IPS DF 6.9 (cell line): Measurements from ENCODE around the gene IL17RE.
A peak's percentile ranks its signal among the peaks of the same experiment; 100 is the strongest.

Source experiments
- DNase-seq: peaks from one replicate; pipeline ENCODE4 v3.0.0-alpha.2; 2013; ENCODE audit warnings: low read depth, low spot score
- H3K27ac ChIP-seq: one replicate; pipeline ENCODE4 v1.5.1; 2013; ENCODE audit warnings: low read length, control low read depth
- H3K27me3 ChIP-seq: 2 replicates; pipeline ENCODE4 v1.6.1; 2013; ENCODE audit warnings: mild to moderate bottlenecking, low read length; ENCODE audit not compliant: control insufficient read depth, insufficient read depth
- H3K36me3 ChIP-seq: 2 replicates; pipeline ENCODE4 v1.6.1; 2013; ENCODE audit warnings: low read length; ENCODE audit not compliant: control insufficient read depth, insufficient read depth
- H3K4me1 ChIP-seq: 2 replicates; pipeline ENCODE4 v1.6.1; 2013; ENCODE audit warnings: low read length; ENCODE audit not compliant: control insufficient read depth, insufficient read depth
- H3K4me3 ChIP-seq: 2 replicates; pipeline ENCODE4 v1.5.1; 2013; ENCODE audit warnings: mild to moderate bottlenecking, low read length
- H3K9me3 ChIP-seq: 2 replicates; pipeline ENCODE4 v1.6.1; 2013; ENCODE audit warnings: low read length, inconsistent platforms; ENCODE audit not compliant: control insufficient read depth, insufficient read depth
- WGBS: extraction: QIAGEN DNeasy Blood & Tissue Kit; methylation state at CpG from one replicate; pipeline ENCODE4 v1.1.7; 2013; ENCODE audit warnings: mixed read lengths, missing lambda C conversion rate; ENCODE audit not compliant: insufficient read length, insufficient coverage; 5-methylcytosine and 5-hydroxymethylcytosine counted together

IL17RE gene

GRCh38 chr3:9916346-9916733 is 13.7 kb downstream of the IL17RE start:
- no peak overlapping the region for H3K4me3 ChIP-seq
- no peak overlapping the region for H3K27ac ChIP-seq
- H3K27me3 ChIP-seq = no peaks in the 10 kb centered on the region
- peaks cover 8% of the 10 kb centered on the region for H3K4me1 ChIP-seq
- DNase-seq = no peak
- no peaks in the 10 kb centered on the region; the same call in 1 of the 2 replicates for H3K36me3 ChIP-seq
- WGBS = no CpG with 5 or more reads among the region's 7 CpGs
- H3K9me3 ChIP-seq = no peaks in the 10 kb centered on the region

GRCh38 chr3:9916734-9917680 is 14.4 kb downstream of the IL17RE start, which contains the start of gene IL17RC:
Gene IL17RC (plus strand): TSS chr3:9917098. CDS start chr3:9917316, 218 bp downstream.
- no peak for DNase-seq
- Histone ChIP-seq H3K27me3 (no peaks in the 10 kb centered on the region), H3K27ac (no peak within 1 kb of the TSS), H3K9me3 (no peaks in the 10 kb centered on the region), H3K36me3 (no peaks in the 10 kb centered on the region; the same call in 1 of the 2 replicates), H3K4me1 (peaks cover 8% of the 10 kb centered on the region), H3K4me3 (peak within 1 kb of the TSS; percentile 75; the same call in 1 of the 2 replicates)
- WGBS = no CpG with 5 or more reads among the region's 19 CpGs

DNA sequence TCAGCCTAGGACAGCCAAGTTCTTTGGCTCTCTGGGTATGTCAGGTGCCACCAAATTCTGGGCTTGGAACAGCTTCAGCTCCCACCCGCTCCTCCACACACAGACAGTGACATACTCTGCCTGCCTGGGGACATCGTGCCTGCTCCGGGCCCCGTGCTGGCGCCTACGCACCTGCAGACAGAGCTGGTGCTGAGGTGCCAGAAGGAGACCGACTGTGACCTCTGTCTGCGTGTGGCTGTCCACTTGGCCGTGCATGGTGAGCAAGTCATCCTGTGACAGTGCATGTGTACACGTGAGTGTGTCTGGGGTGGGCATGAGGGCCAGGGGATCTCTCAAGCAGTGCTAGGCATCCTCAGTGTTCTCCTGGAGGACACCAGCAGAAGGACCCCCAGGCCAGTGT is 15.2 kb downstream of the IL17RE start:
- no peaks in the 10 kb centered on the region for H3K27me3 ChIP-seq
- H3K4me1 ChIP-seq = peaks cover 8% of the 10 kb centered on the region
- DNase-seq = no peak
- H3K4me3 ChIP-seq = no peak overlapping the region
- no CpG with 5 or more reads among the region's 10 CpGs for WGBS
- H3K27ac ChIP-seq = no peak overlapping the region
- no peaks in the 10 kb centered on the region for H3K9me3 ChIP-seq
- H3K36me3 ChIP-seq = no peaks in the 10 kb centered on the region; the same call in 1 of the 2 replicates

DNA sequence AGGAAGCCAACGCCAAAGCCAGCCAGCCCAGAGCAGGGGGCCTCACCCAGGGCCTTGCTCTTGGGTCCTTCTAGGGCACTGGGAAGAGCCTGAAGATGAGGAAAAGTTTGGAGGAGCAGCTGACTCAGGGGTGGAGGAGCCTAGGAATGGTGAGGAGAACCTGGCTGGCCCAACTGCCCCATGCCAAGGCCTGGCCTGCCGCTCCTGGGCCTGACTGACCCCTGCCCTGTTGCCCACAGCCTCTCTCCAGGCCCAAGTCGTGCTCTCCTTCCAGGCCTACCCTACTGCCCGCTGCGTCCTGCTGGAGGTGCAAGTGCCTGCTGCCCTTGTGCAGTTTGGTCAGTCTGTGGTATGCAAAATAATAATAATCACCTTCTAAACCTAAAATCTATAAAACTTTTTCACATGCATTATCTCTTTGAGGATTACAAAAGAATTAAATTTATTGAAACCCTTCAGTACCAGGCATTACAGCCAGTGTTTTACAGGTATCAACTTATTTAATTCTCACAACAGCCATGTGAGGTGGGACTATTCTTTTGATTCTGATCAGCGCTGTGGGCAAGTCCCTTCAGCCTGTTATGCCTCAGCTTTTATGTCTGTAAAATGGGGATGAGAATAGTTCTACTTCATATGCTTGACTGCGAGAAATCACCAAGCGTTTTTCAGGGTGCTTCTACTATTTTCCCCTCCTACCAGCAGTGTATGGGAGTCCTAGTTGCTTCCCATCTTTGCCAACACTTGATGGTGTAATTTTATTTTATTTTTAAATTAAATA is 15.8 kb downstream of the IL17RE start:
- no peak overlapping the region for H3K27ac ChIP-seq
- no peaks in the 10 kb centered on the region for H3K27me3 ChIP-seq
- no CpG with 5 or more reads among the region's 8 CpGs for WGBS
- no peak overlapping the region for H3K4me3 ChIP-seq
- H3K36me3 ChIP-seq = no peaks in the 10 kb centered on the region; the same call in 1 of the 2 replicates
- DNase-seq = no peak
- peaks cover 8% of the 10 kb centered on the region for H3K4me1 ChIP-seq
- H3K9me3 ChIP-seq = no peaks in the 10 kb centered on the region

- Histone ChIP-seq H3K4me1 (no peaks in the 10 kb centered on the region), H3K4me3 (no peak overlapping the region), H3K36me3 (no peaks in the 10 kb centered on the region), H3K27ac (no peak overlapping the region), H3K9me3 (no peaks in the 10 kb centered on the region), H3K27me3 (no peaks in the 10 kb centered on the region)
- WGBS = no CpG with 5 or more reads among the region's 23 CpGs
- DNase-seq = no peak
Measured at GRCh38 chr3:9928158-9928557, 25.5 kb downstream of the IL17RE start.

DNA sequence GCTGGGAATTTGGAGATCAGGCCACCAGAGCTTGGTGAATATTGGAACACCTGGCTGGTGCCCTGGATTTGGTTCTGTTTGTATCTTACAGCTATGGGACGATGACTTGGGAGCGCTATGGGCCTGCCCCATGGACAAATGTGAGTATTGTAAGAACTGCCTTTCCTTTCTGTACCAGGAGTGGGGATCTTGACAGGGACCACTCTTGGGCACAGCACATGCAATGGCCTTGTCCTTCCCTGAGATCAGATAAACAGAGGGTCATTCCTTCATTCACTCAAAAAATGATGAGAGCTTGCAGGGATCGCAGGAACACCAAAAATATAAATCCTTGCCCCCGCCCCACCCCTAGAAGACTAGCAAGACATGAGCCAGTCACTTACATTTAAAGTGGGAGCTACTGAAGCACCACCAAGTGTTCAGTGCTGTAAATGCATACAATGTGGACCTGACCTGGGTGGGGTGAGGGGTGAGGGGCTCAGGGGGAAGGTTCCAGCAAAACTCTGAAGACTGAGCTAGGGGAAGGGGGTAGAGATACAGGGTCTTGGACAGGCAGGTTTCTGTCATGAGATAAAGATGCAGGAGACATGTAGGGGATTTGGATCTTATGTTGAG is 28.3 kb downstream of the IL17RE start:
- no peak for DNase-seq
- H3K4me3 ChIP-seq = no peak overlapping the region
- H3K36me3 ChIP-seq = no peaks in the 10 kb centered on the region
- H3K4me1 ChIP-seq = 0 out of 2 replicates have a peak, but pooled peaks cover 2% of the 10 kb centered on the region
- H3K9me3 ChIP-seq = no peaks in the 10 kb centered on the region
- no CpG with 5 or more reads among the region's 4 CpGs for WGBS
- H3K27ac ChIP-seq = no peak overlapping the region
- no peaks in the 10 kb centered on the region for H3K27me3 ChIP-seq

DNA sequence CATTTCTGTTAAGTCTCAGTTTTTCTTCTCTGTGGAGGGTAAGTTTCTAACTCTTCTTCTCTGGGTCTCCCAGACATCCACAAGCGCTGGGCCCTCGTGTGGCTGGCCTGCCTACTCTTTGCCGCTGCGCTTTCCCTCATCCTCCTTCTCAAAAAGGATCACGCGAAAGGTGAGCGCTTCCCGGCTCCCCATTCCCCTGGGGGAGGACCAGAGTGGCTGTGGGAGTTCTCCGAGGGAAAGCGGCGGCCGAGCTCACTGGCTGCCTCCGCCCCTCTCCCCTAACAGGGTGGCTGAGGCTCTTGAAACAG is 29.8 kb downstream of the IL17RE start:
- no peaks in the 10 kb centered on the region for H3K9me3 ChIP-seq
- no peak overlapping the region for H3K27ac ChIP-seq
- no CpG with 5 or more reads among the region's 13 CpGs for WGBS
- no peaks in the 10 kb centered on the region for H3K27me3 ChIP-seq
- 0 out of 2 replicates have a peak, but pooled peaks cover 2% of the 10 kb centered on the region for H3K4me1 ChIP-seq
- no peak for DNase-seq
- no peaks in the 10 kb centered on the region for H3K36me3 ChIP-seq
- H3K4me3 ChIP-seq = peak overlapping the region; percentile 80; the same call in 1 of the 2 replicates

DNA sequence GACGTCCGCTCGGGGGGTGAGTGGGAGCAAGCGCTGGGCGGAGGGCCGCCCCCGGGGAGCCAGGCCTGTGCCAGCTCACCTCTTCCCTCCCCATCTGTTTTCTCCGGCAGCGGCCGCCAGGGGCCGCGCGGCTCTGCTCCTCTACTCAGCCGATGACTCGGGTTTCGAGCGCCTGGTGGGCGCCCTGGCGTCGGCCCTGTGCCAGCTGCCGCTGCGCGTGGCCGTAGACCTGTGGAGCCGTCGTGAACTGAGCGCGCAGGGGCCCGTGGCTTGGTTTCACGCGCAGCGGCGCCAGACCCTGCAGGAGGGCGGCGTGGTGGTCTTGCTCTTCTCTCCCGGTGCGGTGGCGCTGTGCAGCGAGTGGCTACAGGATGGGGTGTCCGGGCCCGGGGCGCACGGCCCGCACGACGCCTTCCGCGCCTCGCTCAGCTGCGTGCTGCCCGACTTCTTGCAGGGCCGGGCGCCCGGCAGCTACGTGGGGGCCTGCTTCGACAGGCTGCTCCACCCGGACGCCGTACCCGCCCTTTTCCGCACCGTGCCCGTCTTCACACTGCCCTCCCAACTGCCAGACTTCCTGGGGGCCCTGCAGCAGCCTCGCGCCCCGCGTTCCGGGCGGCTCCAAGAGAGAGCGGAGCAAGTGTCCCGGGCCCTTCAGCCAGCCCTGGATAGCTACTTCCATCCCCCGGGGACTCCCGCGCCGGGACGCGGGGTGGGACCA is 30.4 kb downstream of the IL17RE start:
- no peak overlapping the region for H3K27ac ChIP-seq
- WGBS = no CpG with 5 or more reads among the region's 77 CpGs

DNA sequence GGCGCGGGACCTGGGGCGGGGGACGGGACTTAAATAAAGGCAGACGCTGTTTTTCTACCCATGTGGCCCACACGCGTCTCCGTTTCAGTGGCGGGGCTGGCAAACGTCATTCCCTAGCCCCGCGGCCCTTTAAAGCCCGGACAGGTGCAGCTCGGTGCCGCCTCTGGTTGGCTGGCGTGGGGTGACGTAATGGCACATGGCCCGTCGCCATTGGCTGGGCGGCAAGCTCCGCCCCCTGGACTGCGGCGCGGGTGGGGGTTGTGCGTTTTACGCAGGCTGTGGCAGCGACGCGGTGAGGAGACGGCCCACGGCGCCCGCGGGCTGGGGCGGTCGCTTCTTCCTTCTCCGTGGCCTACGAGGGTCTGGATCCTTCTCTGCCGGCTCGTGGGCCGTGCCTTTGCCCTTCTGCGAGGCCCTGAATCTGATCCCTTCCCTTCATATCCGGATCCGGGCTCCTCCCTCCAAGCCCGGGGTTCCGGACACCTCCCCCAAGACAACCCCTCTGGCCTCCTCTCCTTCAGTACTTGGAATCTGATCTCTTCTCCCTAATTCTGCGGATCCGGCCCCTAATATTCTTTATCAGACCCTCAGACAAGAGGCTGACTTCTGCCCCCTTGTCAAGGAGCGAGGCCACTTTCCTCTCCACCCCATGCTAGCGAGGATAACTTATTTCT is 31.1 kb downstream of the IL17RE start, which contains the start of gene CRELD1:
Gene CRELD1, plus strand, starts transcription at position 274 of the 674 bp plus-strand sequence. CDS start 605 bp downstream, outside the sequence.
- no peaks in the 10 kb centered on the region for H3K36me3 ChIP-seq
- H3K4me1 ChIP-seq = 0 out of 2 replicates have a peak, but pooled peaks cover 2% of the 10 kb centered on the region
- no peak within 1 kb of the TSS for H3K27ac ChIP-seq
- H3K27me3 ChIP-seq = no peaks in the 10 kb centered on the region
- H3K9me3 ChIP-seq = no peaks in the 10 kb centered on the region
- peak within 1 kb of the TSS; percentile 80; the same call in 1 of the 2 replicates for H3K4me3 ChIP-seq
- no CpG with 5 or more reads among the region's 50 CpGs for WGBS
- no peak for DNase-seq

More for the DNA sequence above, 30.4 kb downstream of the IL17RE start:
- no peaks in the 10 kb centered on the region for H3K9me3 ChIP-seq
- no peak for DNase-seq
- H3K4me3 ChIP-seq = peak overlapping the region; percentile 80; the same call in 1 of the 2 replicates
- 0 out of 2 replicates have a peak, but pooled peaks cover 2% of the 10 kb centered on the region for H3K4me1 ChIP-seq
- no peaks in the 10 kb centered on the region for H3K27me3 ChIP-seq
- H3K36me3 ChIP-seq = no peaks in the 10 kb centered on the region
